Right lobe of liver (tissue), 4 donors: ENCODE results near the gene PAQR6.

Experiments used
- CTCF ChIP-seq, 4 donors: fragments of 200-600 bp in 3 of 4; fragments of 450-650 bp in 1 of 4; IDR thresholded peaks; one replicate each; pipeline versions ENCODE4 v1.5.1 to v1.8.0; 2016 to 2022; ENCODE audit warnings: antibody characterized with exemption in 4 of 4, mild to moderate bottlenecking in 2 of 4
- POLR2A ChIP-seq: fragments of 450-650 bp; IDR thresholded peaks from one replicate; pipeline ENCODE4 v1.6.1; 2017; ENCODE audit warnings: antibody characterized with exemption, mild to moderate bottlenecking
- donor health status: DM: no; HTN: no; CAD: no.
- donor health status: DM: no; HTN: no; CAD: no.
- donor health status: DM: no; HTN: yes; CAD: no.

GRCh38 chr1:156258859-156259258, 11.0 kb upstream of the PAQR6 start:
- TF ChIP-seq POLR2A (no peak), CTCF (IDR thresholded peaks at IDR 0.05) (no peak)
